SK-N-SH treated with all-trans-retinoic acid at 6 μM for 48 hours (cell line): ENCODE measurements around the gene PRDX6.
"Not testable (repeated sequence)": the region's sequence is repeated elsewhere in the genome, so short reads cannot be mapped to it uniquely, and the experiment has no call there.

Source experiments
- CREB5 ChIP-seq: fragments of 250-450 bp; sonication (Bioruptor Pico); IDR thresholded peaks from 2 replicates; pipeline ENCODE4 v1.5.1; 2020; ENCODE audit warnings: low read depth, mild to moderate bottlenecking, moderate library complexity
- ISL1 ChIP-seq: fragments of 250-450 bp; sonication (Bioruptor Pico); IDR thresholded peaks from 2 replicates; pipeline ENCODE4 v2.1.2; 2022; ENCODE audit warnings: mild to moderate bottlenecking, moderate library complexity
- PATZ1 ChIP-seq: fragments of 250-450 bp; sonication (Bioruptor Pico); IDR thresholded peaks from 2 replicates; pipeline ENCODE4 v1.8.0; 2020; ENCODE audit warnings: mild to moderate bottlenecking, moderate library complexity, borderline replicate concordance
- PPARA ChIP-seq: fragments of 250-450 bp; sonication (Bioruptor Pico); IDR thresholded peaks from 2 replicates; pipeline ENCODE4 v1.5.0; 2020; ENCODE audit warnings: mild to moderate bottlenecking, borderline replicate concordance
- TOX ChIP-seq: fragments of 250-450 bp; sonication (Bioruptor Pico); IDR thresholded peaks from 2 replicates; pipeline ENCODE4 v1.8.0; 2021; ENCODE audit warnings: mild to moderate bottlenecking, moderate library complexity, borderline replicate concordance
- ZFP3 ChIP-seq: fragments of 250-450 bp; sonication (Bioruptor Pico); IDR thresholded peaks from 2 replicates; pipeline ENCODE4 v1.5.0; 2020; ENCODE audit warnings: mild to moderate bottlenecking, moderate library complexity
- ZFP30 ChIP-seq: fragments of 450-650 bp; formaldehyde crosslinking; IDR thresholded peaks from 2 replicates; pipeline ENCODE4 v1.5.0; 2022; ENCODE audit warnings: mild to moderate bottlenecking, moderate library complexity
- ZNF70 ChIP-seq: fragments of 450-650 bp; formaldehyde crosslinking; IDR thresholded peaks from 2 replicates; pipeline ENCODE4 v1.5.0; 2020; ENCODE audit warnings: mild to moderate bottlenecking, moderate library complexity

GRCh38 chr1:173462666-173463065, 14.5 kb upstream of the PRDX6 start:
- TF ChIP-seq CREB5 (CRISPR knock-in tag); ZFP3 (CRISPR knock-in tag); PATZ1 (CRISPR knock-in tag); ZFP30 (CRISPR knock-in tag); PPARA; ISL1 (CRISPR knock-in tag); TOX (CRISPR knock-in tag); ZNF70 (CRISPR knock-in tag): not testable (repeated sequence)
